ENCODE results near the gene NAALADL2.

The NAALADL2 gene

DNA sequence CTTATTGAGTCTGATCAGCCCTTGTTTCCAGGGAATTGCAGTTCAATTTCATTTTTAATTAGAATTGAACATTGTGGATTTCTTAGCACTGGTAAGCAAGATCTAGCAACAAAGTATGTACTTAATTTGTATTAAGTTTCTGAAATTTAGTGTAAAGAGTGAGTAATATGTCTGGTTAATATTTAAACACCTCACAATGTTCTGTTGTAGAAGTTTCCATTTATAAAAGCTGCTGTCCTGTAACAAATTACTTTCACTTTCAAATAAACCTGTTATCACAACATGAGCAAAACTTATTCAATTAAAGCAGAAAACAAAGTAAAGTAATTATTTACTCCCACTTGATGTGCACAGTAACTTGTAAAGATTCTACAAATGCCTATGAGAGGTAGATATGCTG is 448.5 kb downstream of the NAALADL2 start:
- DNase-seq (ENCODE audit: low read depth in 2 of 2) = no peak

DNA sequence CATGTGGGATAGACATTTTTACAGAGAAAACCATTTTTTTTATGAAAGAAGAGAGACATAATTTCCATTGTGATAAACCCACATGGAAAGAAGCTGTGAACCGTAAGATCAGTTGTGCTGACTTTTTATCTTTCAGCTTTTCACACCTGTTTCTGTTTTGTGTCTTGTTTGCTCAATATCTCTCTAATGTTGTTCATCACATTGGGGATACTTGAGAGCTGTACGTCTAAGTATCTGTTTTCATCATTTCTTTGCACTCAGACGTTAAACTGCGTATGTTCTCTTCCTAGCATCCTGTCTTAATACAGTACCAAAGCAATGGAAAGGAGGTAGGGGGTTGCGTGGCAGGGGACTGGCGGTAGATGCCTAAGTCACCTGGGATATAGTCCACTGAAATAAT is 449.0 kb downstream of the NAALADL2 start:
- no peak for DNase-seq (ENCODE audit: low read depth in 2 of 2)

DNA sequence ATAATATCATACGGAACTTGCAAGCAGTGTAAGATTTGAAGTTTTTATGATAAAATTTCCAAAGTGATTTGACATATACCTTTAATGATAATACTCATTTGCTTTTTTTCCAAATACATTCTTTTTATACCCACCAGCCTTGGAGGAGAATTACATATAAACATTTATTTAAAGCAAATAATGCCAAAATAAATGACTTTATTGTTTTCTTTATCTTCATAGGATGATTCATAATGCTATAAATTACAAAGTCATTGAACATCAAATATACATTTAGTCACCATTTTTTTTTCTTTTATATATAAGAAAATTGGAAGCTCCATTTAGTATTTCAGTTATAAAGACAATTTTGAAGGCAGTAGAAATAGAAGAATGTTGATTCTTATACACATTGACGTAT is 450.9 kb downstream of the NAALADL2 start:
- no peak for DNase-seq (ENCODE audit: low read depth in 2 of 2)

DNA sequence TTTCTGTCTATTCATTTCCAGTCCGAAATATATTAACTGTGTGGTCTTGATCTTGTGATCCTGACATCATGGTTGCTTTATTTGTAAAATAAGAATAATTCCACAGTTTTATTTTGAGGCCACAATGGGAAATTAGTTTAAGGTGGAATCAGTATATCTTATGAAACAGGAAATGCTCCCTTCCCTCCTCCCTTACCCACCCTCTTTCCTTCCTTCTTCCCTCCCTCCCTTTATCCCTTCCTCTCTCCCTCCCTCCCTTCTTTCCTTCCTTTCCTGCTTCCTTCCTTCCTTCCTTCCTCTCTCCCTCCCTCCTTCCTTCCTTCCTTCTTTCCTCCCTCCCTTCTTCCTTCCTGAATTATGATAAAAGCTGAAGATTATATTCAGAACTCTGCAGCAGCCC is 452.3 kb downstream of the NAALADL2 start:
- no peak for DNase-seq (ENCODE audit: low read depth in 2 of 2)

DNA sequence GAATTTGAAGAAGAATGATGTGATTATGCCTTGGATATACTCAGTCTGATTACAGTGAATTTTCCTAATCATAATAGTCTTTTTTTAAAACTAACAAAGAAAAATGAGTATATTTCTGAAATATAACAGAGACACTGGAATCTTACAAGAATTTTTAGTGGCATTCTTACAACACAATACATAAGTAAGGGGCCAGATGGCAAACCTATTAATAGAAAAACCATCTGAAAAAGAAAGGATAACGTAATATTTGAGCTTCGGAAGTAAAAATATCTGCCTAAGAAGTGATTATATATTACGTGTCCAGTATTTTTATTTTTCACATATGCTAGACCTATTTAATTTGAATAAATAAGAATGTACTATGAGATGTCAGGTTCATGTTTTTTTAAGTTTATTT is 452.8 kb downstream of the NAALADL2 start:
- no peak for DNase-seq (ENCODE audit: low read depth in 2 of 2)

DNA sequence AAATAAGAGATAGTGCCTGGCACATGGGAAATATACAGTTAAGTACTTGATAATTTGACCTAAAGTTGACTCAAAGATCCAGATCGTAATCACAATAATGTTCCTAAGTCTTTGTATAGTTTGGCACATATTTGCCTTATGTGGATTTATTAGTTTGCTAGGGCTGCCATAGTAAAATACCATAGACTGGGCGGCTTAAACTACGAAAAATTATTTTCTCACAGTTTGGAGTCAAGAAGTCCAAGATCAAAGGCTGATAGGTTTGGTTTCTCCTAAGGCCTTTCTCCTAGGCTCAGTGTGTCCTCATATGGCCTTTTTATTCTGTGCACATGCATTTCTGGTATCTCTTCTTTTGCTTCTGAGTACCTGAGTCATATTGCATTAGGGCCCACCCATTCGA is 453.7 kb downstream of the NAALADL2 start:
- no peak for DNase-seq (ENCODE audit: low read depth in 2 of 2)

DNA sequence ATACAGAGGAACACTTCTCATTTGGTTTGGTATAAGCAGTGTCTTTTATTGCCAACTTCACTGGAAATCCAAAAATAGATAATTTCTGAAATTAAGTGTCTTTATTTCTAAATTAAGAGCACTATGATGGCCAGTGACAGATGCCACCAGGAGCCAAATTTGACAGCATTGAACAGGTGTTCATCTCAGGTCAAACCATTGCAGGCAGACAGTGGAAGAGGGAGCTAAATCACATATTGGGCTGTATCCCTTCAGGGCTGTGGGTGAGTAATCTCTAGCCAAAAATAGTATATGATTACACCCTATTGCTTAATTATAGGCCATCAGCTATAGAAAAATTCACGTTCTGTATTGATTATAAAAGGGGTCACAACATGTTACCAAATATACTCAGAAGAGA is 457.7 kb downstream of the NAALADL2 start:
- DNase-seq (ENCODE audit: low read depth in 2 of 2) = no peak

DNA sequence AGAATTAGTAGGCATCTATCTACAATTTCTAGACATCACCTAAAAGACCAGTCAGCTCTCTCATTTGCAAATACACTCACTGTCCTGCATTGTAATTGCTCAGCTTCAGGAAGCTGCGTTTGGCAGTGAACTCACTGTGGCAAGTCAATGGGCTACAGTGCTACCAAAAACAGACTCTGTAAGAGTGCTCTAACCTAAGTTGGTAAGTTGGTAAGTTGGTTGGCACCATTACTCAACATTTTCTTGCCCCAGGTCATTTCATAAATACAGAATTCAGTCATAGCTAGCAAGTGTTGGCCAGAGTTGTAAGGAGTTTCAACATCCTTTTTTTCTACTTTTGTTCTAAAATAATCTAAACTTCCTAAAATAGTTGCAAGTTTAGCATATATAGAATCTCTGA is 466.3 kb downstream of the NAALADL2 start:
- DNase-seq (ENCODE audit: low read depth in 2 of 2) = no peak

DNA sequence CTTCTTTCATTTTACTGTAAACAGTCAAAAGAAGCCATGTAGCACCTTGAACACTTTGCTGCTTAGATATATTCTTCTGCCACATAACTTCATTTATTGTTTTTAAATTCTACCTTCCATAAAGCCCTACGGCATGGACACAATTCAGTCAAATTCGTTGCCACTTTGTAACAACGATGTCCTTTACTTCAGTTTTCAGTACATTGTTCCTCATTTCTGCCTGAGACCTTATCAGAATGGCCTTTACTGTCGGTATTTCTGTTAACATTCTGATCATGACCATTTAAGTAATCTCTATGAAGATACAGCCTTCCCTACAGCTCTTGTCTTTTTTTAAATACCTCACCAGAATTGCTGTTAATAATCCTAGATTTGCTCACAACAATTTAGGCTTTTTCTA is 466.9 kb downstream of the NAALADL2 start:
- DNase-seq (ENCODE audit: low read depth in 2 of 2) = no peak

DNA sequence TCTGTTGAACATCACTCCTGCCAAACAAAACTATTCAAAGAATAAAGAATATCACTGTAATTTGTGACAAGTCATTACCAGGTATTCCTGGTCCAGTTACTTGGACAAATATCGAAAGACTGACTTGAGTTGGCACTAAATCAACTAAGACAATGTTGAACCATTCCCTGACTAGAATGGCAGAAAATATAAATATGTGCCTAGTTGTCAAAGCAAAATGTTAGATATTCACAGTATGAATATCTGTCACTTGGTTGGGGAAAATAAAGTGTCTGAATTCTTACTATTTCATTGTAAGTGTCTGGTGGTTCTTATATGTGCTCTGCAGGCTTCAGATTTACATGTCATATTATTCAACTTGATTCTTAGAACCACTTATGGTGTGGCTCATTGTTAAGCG is 470.2 kb downstream of the NAALADL2 start:
- DNase-seq (ENCODE audit: low read depth in 2 of 2) = no peak

DNA sequence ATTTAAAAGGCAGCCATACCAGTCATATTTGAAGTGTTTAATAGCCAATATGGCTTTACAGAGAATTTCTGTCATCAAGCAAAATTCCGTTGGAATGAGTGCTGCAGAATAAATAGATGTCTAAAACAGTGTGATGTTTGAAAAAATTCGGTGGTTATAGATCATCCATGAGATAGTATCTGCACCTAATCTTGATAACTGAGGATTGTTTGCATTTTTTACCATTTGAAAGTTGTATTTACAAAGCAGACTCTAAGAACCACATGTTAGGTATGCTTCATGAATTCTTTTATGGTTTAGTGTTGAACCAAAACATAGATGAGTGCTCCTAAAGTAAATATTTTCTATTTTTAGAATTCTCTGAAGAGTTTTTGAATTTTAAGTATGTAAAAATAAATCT is 476.1 kb downstream of the NAALADL2 start:
- DNase-seq (ENCODE audit: low read depth in 2 of 2) = peak; percentile 42 to 69

DNA sequence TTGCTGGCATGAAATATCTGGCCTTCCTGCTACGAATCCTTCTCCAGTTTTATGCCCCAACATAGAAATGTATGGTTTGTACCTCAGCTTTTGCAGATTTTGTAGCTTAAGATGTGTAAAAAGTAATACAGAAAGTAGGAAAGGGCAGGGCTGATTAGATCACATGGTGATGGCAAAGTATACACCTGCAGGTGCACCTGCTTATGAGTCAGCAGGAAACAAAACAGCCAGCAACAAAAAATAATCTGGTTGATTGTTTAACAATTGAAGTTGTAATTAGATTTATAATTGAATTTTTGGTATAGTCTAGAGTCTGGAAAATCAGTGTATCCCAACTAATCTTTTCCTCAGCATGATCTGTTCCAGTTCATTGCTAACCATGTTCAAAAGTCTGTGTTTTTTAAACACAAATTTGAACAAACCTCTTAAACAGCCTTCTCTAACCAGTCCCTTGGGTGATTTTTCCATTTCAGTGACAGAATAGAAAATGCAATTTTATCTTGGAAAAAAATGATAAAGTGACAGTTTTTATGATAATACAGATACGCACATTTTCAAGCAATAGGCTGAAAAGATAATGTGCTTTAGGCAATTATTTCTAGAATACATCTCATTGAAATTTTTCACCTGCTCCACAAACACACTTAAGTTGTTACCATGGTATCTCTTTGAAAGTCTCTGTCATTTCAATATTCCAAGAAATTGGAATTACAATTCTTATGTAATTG is 477.4 kb downstream of the NAALADL2 start:
- no peak for DNase-seq (ENCODE audit: low read depth in 2 of 2)

DNA sequence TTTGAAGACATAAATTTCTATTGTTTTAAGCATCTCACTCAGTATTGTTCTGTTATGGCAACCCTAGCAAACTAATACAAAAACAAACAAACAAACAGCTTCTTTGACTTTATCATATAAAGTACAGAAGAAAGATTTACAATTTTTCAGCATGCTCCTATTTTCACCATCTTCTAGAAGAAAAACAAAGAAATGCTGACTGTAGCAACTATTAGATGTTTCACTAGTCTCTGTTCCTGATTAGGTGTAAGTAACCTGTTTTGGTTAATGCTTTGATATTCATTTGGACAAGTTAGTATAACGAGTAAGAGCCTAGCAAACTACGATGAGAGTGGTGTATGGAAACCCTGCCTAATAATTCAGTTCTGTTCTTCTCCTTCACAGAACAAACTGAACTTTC is 478.5 kb downstream of the NAALADL2 start:
- no peak for DNase-seq (ENCODE audit: low read depth in 2 of 2)

DNA sequence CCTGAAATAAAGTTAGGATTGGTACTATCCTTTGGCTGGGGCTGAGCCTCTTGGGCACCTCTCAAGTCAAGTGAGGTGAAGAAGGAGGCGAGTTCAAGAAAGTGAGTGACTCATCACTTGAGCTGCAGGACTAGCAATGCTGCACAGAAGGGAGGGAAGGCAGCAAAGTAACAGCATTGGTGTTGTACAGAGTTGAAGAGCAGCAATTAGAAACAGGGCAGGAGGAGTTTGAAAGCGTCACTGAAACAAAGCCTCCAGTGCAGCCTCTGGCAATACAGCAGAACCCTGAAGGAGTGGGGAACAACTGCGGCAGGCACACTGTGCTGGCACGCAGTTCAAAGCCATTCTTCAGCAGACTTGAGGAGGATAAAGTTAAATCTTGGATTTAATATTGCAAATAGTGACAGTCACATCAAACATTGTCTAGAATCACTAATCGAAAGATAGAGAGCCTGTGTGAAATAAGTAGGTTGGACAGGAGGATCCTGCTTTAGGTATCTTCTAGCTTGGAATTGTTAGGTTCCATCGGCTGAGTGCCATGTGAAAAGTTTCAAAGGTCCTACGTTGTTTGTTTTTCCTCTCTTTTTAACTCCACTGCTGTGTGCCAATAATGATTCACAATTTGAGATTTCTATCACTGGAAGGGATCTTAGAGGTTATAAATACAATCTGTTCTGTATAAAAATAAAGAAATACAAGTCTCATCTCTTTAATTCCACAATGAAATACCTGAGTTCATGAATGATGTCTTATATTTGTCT is 479.8 kb downstream of the NAALADL2 start:
- peak in 1 of 2 experiments; percentile 33 for DNase-seq (ENCODE audit: low read depth in 2 of 2)

DNA sequence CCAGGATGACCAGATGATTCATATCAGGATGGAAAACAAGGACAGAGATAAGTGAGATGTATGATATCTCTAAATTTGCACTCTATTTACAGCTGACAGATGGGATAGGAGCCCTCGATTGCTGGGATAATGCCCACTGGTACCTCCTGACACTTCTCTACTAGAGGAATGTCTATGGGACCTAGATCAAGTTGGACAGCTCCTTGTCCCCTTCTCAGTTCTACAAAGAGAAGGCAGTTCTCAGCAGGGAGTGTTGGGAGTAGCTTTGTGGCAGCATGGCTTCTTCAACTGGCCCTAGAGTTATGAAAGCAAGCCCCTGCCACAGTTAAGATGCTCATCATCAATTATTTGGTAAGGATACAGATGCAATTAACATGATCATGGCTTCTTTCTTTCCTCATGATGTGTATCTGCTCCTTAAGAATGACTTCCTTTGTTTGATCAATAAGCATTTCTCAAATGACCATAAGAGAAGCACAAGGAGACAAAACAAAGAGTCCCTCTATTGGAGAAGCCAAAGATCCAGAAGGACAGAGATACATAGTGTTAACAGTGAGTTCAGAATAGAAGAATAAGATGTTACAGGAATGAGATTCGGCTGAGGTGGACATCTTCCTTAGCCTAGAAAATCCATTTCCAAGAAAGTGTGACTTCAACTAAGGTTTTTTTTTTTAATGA is 481.3 kb downstream of the NAALADL2 start:
- no peak for DNase-seq (ENCODE audit: low read depth in 2 of 2)

DNA sequence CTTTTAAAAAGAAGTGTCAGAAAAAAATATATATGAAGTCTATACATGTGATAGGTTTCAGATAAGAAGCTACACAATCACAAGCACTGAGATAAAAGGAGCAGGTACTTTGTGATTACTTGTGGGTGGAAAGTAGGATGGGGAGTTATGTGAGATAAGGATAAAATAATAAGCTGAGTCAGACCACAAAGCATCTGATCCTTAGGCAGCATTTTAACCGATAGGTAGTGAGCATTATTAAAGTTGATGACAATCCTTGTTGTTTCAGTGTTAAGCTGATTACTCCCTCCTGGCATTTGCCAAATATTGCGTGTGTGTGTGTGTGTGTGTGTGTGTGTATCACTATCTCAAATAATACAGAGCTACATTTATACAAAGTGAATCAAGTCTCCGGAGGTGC is 483.1 kb downstream of the NAALADL2 start:
- DNase-seq (ENCODE audit: low read depth in 2 of 2) = no peak

DNA sequence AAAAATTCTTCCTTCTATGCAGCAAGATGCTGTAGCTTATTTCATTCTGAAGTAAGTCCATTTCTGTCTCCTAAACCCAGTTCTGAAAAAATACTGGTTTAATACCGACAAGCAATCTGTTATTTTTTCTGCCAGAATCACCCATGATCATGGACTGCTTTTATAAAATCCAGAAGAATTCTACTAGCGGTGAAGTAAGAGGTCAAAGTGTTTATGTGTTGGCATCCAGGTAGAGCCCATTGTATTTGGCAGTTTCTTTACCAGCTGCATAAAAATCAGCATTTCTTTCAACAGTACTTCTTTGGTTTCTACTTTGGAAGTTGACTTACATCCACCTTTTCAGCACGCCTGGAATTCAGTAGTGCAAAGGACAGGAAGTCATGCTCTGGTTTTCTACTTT is 484.8 kb downstream of the NAALADL2 start:
- no peak for DNase-seq (ENCODE audit: low read depth in 2 of 2)

DNA sequence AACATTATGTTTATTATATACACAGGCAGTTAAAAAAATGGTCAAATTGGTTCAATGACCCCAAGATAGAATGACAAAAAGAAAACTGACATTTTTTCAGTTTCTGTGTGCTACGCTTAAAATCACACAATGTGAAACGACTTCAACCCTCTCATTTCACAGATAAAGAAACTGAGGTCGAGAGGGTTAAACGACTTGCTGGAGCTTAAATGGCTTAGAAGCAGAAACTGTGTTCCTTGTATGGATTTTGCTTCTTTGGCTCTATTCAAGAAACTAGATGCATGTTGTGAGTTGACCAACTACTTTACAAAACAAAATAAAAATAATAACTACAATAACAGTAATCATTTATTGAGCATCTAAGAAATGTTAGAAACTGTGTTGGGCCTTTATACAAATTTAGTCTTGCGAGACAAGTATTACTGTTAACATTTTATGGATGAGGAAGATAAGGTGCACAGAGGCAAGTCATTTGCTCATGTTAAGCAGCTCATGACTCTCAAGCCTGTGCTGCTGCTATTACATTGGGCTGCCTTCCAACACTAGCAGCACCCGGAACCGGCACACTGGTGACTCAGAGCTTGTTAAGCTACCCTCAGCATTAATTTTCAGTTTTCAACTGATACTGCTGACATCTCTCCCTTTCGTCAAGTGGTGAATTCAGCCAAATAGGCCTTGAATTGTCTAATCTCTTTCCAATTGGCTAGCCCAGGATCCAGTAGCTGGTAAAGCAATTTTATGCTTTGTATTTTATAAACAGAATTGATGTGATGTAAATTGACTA is 487.6 kb downstream of the NAALADL2 start:
- DNase-seq (ENCODE audit: low read depth in 2 of 2) = peak; percentile 87 to 88

DNA sequence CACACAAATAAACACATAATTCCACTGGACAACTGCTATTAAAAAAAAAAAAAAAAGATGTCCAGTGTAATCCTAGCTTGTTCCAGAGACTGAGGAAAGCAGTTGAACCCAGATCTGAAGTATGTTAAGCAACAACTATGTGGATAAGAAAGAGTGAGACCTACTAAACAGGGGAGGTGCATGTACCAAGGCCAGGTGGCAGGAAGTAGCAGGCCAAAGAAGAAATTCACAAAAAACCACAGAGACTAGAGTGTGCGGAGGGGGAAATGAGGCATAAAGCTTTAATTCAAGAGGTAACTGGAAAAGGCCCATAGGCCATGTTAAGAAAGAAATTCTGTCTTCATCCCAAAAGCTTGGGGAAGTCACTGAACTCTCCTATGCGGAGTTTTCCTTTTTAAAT is 490.0 kb downstream of the NAALADL2 start:
- DNase-seq (ENCODE audit: low read depth in 2 of 2) = no peak

DNA sequence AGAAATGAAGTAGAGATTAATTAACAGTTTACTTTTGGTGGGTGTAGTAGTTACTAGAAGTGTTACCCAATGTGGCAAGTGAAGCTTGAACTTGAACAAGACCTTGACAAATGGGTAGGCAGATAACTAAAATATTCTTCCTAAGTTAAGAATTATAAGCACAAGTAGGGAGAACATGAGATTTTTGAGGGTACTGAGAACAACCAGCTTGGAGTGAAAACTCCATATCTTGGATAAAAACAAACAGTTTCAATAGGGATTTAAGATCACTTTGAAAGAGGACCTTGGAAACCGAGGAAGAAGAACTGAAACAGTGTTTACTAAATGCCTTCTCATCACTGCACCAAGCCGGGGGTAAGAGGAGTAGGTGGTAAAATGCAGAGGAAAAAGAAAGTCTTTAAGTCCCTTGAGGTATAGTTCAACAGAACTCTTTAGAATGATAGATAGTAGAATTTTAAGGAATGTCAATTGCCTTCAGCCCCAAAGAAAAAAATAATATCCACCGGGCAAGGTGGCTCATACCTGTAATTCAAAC is 496.7 kb downstream of the NAALADL2 start:
- DNase-seq (ENCODE audit: low read depth in 2 of 2) = no peak

DNA sequence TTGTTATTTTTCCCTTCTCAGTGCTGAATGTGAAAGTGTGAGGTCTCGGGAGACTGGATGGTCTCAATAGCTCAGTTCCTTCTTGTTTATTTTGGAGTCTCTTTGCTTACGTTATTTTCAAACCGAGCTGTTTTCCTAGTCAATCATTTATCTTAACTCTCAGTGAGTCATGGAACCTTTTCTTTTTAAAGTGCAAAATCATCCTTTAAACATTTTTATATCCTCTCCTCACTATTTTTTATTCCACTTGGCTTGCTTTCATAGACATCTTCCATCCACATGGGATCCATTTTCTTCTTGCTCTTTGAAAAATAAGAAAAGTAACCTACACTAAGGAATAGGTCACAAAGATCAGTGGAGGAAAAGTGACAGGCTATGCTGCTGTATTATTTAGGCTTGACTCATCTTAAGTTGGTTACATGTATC is 497.8 kb downstream of the NAALADL2 start:
- DNase-seq (ENCODE audit: low read depth in 2 of 2) = no peak

DNA sequence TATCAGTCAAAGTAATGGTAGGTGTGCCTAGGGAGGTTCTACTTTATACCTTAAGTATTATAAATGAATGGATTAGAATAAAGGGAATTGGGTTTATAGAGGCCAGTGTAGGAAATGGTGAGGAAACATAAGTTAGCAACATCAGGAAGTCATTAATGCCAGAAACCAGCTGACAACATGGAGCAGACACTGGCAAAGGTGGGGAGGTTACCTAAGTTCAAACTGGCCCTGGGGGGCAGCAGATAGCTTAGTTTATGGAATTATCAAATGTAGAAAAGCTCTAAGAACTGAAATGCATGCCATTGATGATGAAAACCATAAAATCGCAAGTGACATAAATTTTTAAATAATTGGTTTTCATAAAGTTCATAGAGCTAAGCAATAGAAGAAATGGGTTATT is 498.6 kb downstream of the NAALADL2 start:
- DNase-seq (ENCODE audit: low read depth in 2 of 2) = no peak
